Endothelial cell of umbilical vein (primary cell): Measurements from ENCODE around the gene KIZ. TPM values are rescaled to one million over a fixed set of nuclear protein-coding genes. Genes with fewer than 3 reads are reported as not detected.

Source experiments
- BruUV-seq: library from RNA; stranded (reverse); fragments of 400-500 nt; replicated peaks from 2 replicates; lab custom pipeline; 2021; lab: Mats Ljungman, UMichigan
- CTCF ChIA-PET: fragments of 300-600, 350-600 bp; sonication (Branson Sonifier 250); formaldehyde crosslinking; loops from one replicate; lab custom pipeline; 2021; ENCODE audit warnings: antibody characterized with exemption, inconsistent platforms; lab: Charles Lee
- POLR2A ChIA-PET: fragments of 300-600, 350-600 bp; sonication (Branson Sonifier 250); formaldehyde crosslinking; loops from one replicate; lab custom pipeline; 2021; ENCODE audit warnings: antibody characterized with exemption, inconsistent platforms; lab: Charles Lee
- DNase-seq: peaks from one replicate; pipeline ENCODE4 v3.0.0-alpha.2; 2011; ENCODE audit warnings: low read depth, low spot score
- FAIRE-seq: peaks from 2 replicates; lab custom pipeline; 2011; peaks lifted over from hg19 to GRCh38; lab: Jason Lieb, UNC
- H2AFZ ChIP-seq: 2 replicates; pipeline ENCODE4 v1.6.0; 2012; ENCODE audit warnings: low read depth, low read length, control low read depth, inconsistent platforms
- H3K27ac ChIP-seq: 2 replicates; pipeline ENCODE4 v1.5.1; 2011; ENCODE audit warnings: low read depth, mild to moderate bottlenecking, control low read depth, low read length, moderate library complexity; ENCODE audit not compliant: insufficient read depth
- H3K27me3 ChIP-seq, 2 experiments: 2 replicates each; pipeline versions ENCODE4 v1.6.0 to v1.6.1; 2011; ENCODE audit warnings: low read length in 2 of 2, mixed read lengths in 1 of 2; ENCODE audit not compliant: control insufficient read depth in 2 of 2, insufficient read depth in 2 of 2
- H3K36me3 ChIP-seq, 2 experiments: 2 replicates in 1 of 2; 3 replicates in 1 of 2; pipeline ENCODE4 v1.5.1; 2011; ENCODE audit warnings: low read length in 2 of 2, mild to moderate bottlenecking in 1 of 2, moderate library complexity in 1 of 2; ENCODE audit not compliant: control insufficient read depth in 2 of 2, insufficient read depth in 2 of 2; ENCODE audit errors: extremely low read depth in 1 of 2
- H3K4me1 ChIP-seq: 3 replicates; pipeline ENCODE4 v1.5.1; 2011; ENCODE audit warnings: mild to moderate bottlenecking, low read length; ENCODE audit not compliant: control insufficient read depth, insufficient read depth; ENCODE audit errors: extremely low read depth
- H3K4me2 ChIP-seq: 2 replicates; pipeline ENCODE4 v1.6.1; 2011; ENCODE audit warnings: low read length, control low read depth, mixed read lengths; ENCODE audit not compliant: insufficient read depth
- H3K4me3 ChIP-seq, 3 experiments: fragments of 200-600 bp in 1 of 3; sonication (generic), shearing (Covaris generic) in 1 of 3; replicated peaks in 1 of 3; 2 replicates each; pipeline ENCODE4 v1.5.1; 2011 to 2016; ENCODE audit warnings: control low read depth in 3 of 3, low read length in 3 of 3, mild to moderate bottlenecking in 2 of 3, inconsistent platforms in 1 of 3, low read depth in 1 of 3, moderate library complexity in 1 of 3; ENCODE audit not compliant: insufficient read depth in 1 of 3
- H3K79me2 ChIP-seq: 2 replicates; pipeline ENCODE4 v1.6.0; 2012; ENCODE audit warnings: low read length, inconsistent platforms; ENCODE audit not compliant: control insufficient read depth, insufficient read depth
- H3K9ac ChIP-seq: replicated peaks from 2 replicates; pipeline ENCODE3; 2011; ENCODE audit warnings: low read length, control low read depth; ENCODE audit not compliant: insufficient read depth; ENCODE audit errors: extremely low read depth
- H3K9me1 ChIP-seq: replicated peaks from 3 replicates; pipeline ENCODE4 v1.6.0; 2011; ENCODE audit warnings: mild to moderate bottlenecking, low read length; ENCODE audit not compliant: control insufficient read depth, insufficient read depth; ENCODE audit errors: extremely low read depth
- H3K9me3 ChIP-seq: replicated peaks from 2 replicates; pipeline ENCODE4 v1.5.1; 2012; ENCODE audit warnings: low read length, inconsistent platforms; ENCODE audit not compliant: control insufficient read depth, insufficient read depth
- H4K20me1 ChIP-seq: replicated peaks from 2 replicates; pipeline ENCODE3; 2011; ENCODE audit warnings: mild to moderate bottlenecking, low read length; ENCODE audit not compliant: control insufficient read depth, insufficient read depth; ENCODE audit errors: extremely low read depth
- CTCF ChIP-seq, 2 donors: IDR thresholded peaks; 1 replicate in 1 of 2; 2 replicates in 1 of 2; pipeline ENCODE4 v1.5.1; 2011; ENCODE audit warnings: low read length in 2 of 2, mild to moderate bottlenecking in 2 of 2, moderate library complexity in 2 of 2, control low read depth in 1 of 2, inconsistent platforms in 1 of 2, low read depth in 1 of 2; ENCODE audit not compliant: insufficient read depth in 1 of 2; ENCODE audit errors: extremely low read depth in 1 of 2
- EZH2 ChIP-seq: IDR thresholded peaks from 2 replicates; pipeline ENCODE4 v1.6.1; 2012; ENCODE audit warnings: borderline replicate concordance, low read depth, mild to moderate bottlenecking, moderate library complexity, low read length, inconsistent platforms; ENCODE audit not compliant: severe bottlenecking
- FOS ChIP-seq: IDR thresholded peaks from 2 replicates; pipeline ENCODE4 v1.6.1; 2011; ENCODE audit warnings: mild to moderate bottlenecking, low read length, moderate library complexity, borderline replicate concordance; ENCODE audit not compliant: insufficient read depth
- GATA2 ChIP-seq: IDR thresholded peaks from 2 replicates; pipeline ENCODE4 v1.7.0; 2011; ENCODE audit warnings: low read depth, mild to moderate bottlenecking, moderate library complexity, mixed read lengths, low read length; ENCODE audit not compliant: insufficient read length, insufficient read depth
- JUN ChIP-seq: IDR thresholded peaks from 2 replicates; pipeline ENCODE4 v1.6.1; 2011; ENCODE audit warnings: borderline replicate concordance, low read depth; ENCODE audit not compliant: insufficient read length, insufficient read depth
- MAX ChIP-seq: IDR thresholded peaks from 2 replicates; pipeline ENCODE4 v1.6.1; 2011; ENCODE audit not compliant: insufficient read depth, insufficient read length
- MYC ChIP-seq: IDR thresholded peaks from one replicate; pipeline ENCODE4 v1.6.1; 2011; ENCODE audit warnings: mild to moderate bottlenecking, low read depth, low read length
- POLR2A ChIP-seq: IDR thresholded peaks from 2 replicates; pipeline ENCODE4 v1.6.1; 2012; ENCODE audit warnings: low read depth, mild to moderate bottlenecking, control low read depth, low read length
- POLR2AphosphoS5 ChIP-seq: IDR thresholded peaks from 2 replicates; pipeline ENCODE4 v1.6.1; 2012; ENCODE audit warnings: low read depth, mild to moderate bottlenecking, control low read depth, low read length, moderate library complexity; ENCODE audit not compliant: insufficient read depth
- dilution Hi-C: fragments of 300-500 bp; cut with MboI; formaldehyde crosslinking; loops from one replicate; pipeline ENCODE4 v1.15.0; 2019; ENCODE audit warnings: low sequenced_read_pairs; ENCODE audit not compliant: extremely low pct_ligation_motif_present
- intact Hi-C: fragments of 100-400 bp; cut with micrococcal nuclease; formaldehyde crosslinking; loops from one replicate; pipeline ENCODE4 v1.10.0; 2022
- polyA plus RNA-seq, 4 experiments: library from polyadenylated mRNA; depleted of rRNA in 3 of 4; stranded (reverse) in 3 of 4; unstranded in 1 of 4; fragments of >200 nt; gene quantifications; 2 replicates each; pipeline versions ENCODE4 v1.2.1 to v1.2.3, GENCODE V29; 2011 to 2012; ENCODE audit warnings: missing spikeins in 1 of 4
- total RNA-seq: library from RNA; stranded (reverse); gene quantifications from 2 replicates; pipeline ENCODE4 v1.2.3, GENCODE V29; 2021

KIZ gene
- total and polyA plus RNA-seq, 2 donors (not counting 3 experiments of a cell fraction or from before 2014, with no cell fraction given) = 3.9 to 7.3 TPM

- no peak overlapping the region for H3K4me2 ChIP-seq
- no peak for DNase-seq
- H3K27me3 ChIP-seq = no peaks in the 10 kb centered on the region
- no peaks in the 10 kb centered on the region for H3K79me2 ChIP-seq
- POLR2A ChIA-PET = no interaction called here
- H3K9ac ChIP-seq = no peak overlapping the region
- no peak overlapping the region for H2AFZ ChIP-seq
- dilution Hi-C loops (no loop called here), intact Hi-C loops (no loop called here)
- TF ChIP-seq EZH2 (no peak), POLR2A (no peak), GATA2 (no peak)
- H3K4me3 ChIP-seq = no peak overlapping the region
- no peak for FAIRE-seq
- H3K27ac ChIP-seq = no peak overlapping the region
- H4K20me1 ChIP-seq = no peaks in the 10 kb centered on the region
- no peaks in the 10 kb centered on the region for H3K9me3 ChIP-seq
- CTCF ChIA-PET = interaction anchor here (1.3 to 1.6 kb wide), 3 partner anchors 8 to 99 kb away, joined by 3 to 4 read pairs (median 4); no protein-coding TSS in a partner anchor
- BruUV-seq = no TSS peak
- no peaks in the 10 kb centered on the region for H3K36me3 ChIP-seq
- no peaks in the 10 kb centered on the region for H3K9me1 ChIP-seq
- H3K4me1 ChIP-seq = no peaks in the 10 kb centered on the region
Measured at GRCh38 chr20:21147593-21147992, 21.7 kb downstream of the KIZ start.

GRCh38 chr20:21149344-21149743 is 23.5 kb downstream of the KIZ start:
- no peaks in the 10 kb centered on the region for H3K79me2 ChIP-seq
- H3K9ac ChIP-seq = no peak overlapping the region
- ChIA-PET CTCF (no interaction called here), POLR2A (no interaction called here)
- TF ChIP-seq POLR2AphosphoS5 (no peak), CTCF (IDR thresholded peaks at IDR 0.05; ENCODE audit: extremely low read depth in 1 of 2, insufficient read depth in 1 of 2, low read depth in 1 of 2, low read length in 2 of 2) (no peak), EZH2 (no peak), GATA2 (no peak), MYC (no peak), POLR2A (no peak), MAX (no peak), JUN (no peak), FOS (no peak)
- H3K27me3 ChIP-seq = no peaks in the 10 kb centered on the region
- no TSS peak for BruUV-seq
- H3K9me3 ChIP-seq = no peaks in the 10 kb centered on the region
- H3K4me3 ChIP-seq = no peak overlapping the region
- dilution Hi-C loops (no loop called here), intact Hi-C loops (no loop called here)
- no peaks in the 10 kb centered on the region for H3K36me3 ChIP-seq
- no peak overlapping the region for H3K27ac ChIP-seq
- no peaks in the 10 kb centered on the region for H4K20me1 ChIP-seq
- H3K9me1 ChIP-seq = no peaks in the 10 kb centered on the region
- H3K4me2 ChIP-seq = no peak overlapping the region
- no peaks in the 10 kb centered on the region for H3K4me1 ChIP-seq
- no peak for DNase-seq
- H2AFZ ChIP-seq = no peak overlapping the region
- FAIRE-seq = no peak
